ENCODE results near the gene LATS1. TPM values are rescaled to one million over a fixed set of nuclear protein-coding genes. Genes with fewer than 3 reads are reported as not detected.
A peak's percentile ranks its signal among the peaks of the same experiment; 100 is the strongest.

LATS1 gene
- total RNA-seq, 1 donor from 2014 or later, result 9.1 TPM

DNA sequence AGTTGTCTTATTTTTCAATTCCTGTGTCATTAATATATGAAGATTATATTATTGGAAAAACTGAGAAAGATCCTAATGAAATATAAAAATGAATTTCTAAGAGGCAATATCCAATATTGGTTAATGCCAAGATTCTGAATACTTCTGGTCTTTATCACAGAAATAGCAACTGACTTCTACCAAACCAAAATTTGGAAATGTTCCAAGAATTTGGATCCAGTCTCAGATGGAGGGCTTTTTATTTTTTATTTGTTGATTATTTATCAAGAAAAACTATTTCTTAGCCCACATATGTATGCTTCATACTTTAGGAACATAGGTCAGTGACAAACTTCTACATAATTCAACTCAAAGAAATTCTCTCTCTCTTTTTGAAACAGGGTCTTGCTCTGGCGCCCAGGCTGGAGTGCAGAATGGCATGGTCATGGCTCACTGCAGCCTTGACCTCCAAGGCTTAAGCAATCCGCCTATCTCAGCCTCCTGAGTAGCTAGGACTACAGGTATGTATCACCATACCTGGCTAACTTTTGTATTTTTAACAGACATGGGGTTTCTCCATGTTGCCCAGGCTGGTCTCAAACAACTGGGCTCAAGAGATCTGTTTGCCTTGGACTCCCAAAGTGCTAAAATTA lies 15.3 kb upstream of the LATS1 start:
- ATAC-seq (ENCODE audit: poor library complexity) (no peak), DNase-seq (no peak)
- intact Hi-C loops (cut with DNase I), result no loop called here

DNA sequence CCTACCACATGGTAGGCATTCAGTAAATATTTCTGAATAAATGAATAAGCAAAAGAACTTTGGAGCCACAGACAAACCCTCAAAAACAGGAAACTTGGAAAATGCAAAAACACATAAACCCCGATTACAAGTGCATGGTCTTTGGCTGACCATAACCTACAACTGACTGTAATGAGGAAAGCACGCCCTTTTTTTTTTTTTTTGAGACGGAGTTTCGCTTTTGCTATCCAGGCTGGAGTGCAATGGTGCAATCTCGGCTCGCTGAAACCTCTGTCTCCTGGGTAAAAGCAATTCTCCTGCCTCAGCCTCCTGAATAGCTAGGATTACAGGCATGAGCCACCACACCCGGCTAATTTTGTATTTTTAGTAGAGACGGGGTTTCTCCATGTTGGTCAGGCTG lies 11.9 kb upstream of the LATS1 start:
- DNase-seq (no peak), ATAC-seq (ENCODE audit: poor library complexity) (no peak)
- intact Hi-C loops (cut with DNase I), result loop anchor here (10.0 kb wide), 1 partner anchor 195 kb away; the partner anchor contains the start of gene RAET1G

DNA sequence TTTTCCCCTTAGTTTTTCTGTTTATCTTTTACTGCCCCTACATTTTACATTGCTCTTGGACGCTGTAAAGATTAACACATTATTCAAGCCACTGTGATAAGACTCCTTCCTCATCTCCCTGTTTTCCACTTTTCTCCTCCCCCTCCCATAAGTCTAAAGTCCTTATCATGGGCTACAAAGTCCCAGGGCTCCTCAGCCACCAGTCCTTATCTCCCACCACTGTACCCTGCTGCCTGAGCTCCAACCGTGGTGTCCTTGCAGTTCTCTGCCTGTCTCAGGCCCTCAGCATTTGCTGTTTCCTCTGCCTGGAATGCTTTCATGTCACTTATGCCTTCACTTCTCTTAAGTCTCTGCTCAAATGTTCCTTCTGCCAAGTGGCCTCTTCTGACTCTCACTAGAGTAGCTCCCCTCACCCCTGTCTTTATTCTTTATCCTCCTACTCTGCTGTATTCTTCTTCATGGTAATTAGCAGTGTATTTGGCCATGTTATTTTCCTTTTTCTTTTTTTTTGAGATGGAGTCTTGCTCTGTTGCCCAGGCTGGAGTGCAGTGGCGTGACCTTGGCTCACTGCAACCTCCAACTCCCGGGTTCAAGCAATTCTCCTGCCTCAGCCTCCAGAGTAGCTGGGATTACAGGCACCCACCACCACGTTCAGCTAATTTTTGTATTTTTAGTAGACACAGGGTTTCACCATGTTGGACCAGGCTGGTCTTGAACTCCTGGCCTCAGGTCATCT lies 10.8 kb upstream of the LATS1 start:
- DNase-seq, result no peak
- ATAC-seq (ENCODE audit: poor library complexity), result no peak
- intact Hi-C loops (cut with DNase I), result loop anchor here (10.0 kb wide), 1 partner anchor 196 kb away; the partner anchor contains the start of gene RAET1G

DNA sequence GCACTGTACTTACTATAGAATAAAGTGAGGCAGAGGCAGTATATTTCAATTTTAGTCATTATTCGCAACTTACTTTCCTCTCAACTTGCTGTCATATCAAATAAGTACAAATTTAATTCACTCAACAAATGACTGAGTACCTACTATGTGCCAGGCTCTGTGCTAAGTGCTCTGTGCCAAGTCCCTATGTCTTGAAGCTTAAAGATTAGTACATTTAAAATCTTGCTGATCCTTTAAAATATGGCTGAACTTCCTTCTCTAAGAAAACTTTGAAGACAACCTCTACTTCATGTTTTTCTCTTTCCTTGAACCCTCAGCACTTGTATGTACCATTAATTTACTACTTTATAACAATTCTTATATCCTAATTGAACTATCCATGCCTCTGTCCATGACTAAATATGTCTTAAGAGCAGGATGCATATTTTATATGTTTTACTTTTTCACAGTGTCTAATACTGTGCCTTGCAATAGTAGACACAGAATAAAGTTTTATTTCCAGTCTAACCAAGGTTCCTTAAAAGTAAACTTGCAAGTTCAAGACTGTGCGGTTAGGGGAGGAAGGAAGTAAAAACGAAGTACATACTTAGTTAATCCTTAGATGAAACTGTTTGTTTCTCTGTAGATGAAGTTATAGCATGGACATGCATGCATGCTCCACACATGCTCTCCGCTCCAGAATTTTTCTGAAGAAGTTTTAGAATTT lies 10.0 kb upstream of the LATS1 start:
- DNase-seq (no peak), ATAC-seq (ENCODE audit: poor library complexity) (peak; percentile 36)
- intact Hi-C loops (cut with DNase I), result loop anchor here (10.0 kb wide), 1 partner anchor 197 kb away; the partner anchor contains the start of gene RAET1G

DNA sequence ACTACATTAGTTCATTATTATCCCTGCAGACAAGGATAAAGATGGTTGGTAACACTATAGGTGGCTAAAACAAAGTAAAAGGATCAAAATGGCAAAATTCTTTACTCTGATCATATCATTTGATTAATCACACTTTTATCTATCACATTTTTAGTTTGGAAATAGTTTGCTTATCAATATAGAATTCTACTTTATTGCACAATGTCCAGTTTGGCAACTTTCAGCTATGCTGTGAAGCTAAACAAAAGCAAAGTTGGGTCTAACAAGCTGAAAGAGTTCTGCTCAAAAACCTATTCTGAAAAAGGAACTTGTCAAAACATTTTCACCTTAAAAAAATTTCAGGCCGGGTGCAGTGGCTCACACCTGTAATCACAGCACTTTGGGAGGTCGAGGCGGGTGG lies 7.9 kb upstream of the LATS1 start:
- intact Hi-C loops (cut with DNase I), result loop anchor here (10.0 kb wide), 1 partner anchor 199 kb away; the partner anchor contains the start of gene RAET1G

DNA sequence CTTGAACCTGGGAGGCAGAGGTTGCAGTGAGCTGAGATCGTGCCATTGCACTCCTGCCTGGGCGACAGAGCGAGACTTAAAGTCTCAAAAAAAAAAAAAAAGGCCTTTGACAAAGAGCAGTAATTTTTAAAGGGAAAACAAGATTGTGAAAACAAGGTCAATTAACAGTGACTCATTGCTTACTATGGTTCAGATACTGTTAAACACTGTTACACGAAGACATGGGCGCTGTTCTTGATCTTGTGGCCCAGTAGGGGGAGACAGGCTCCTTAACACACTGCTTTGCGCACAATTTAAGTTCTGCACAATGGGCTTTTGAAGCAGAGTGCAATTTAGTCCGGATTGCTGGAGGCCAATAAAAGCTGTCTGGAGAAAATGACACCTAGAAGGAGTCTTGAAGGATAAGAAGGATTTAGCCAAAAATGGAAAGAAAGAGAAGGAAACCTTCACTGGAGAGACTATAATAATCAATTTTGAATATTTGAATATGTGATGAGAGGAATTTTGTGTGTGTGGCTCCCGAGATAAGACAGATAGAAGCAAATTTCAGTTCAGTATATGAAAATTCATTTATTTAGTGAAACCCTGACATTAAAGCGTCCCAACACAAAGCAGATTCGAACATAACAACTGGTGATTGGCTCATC lies 6.0 kb upstream of the LATS1 start:
- ATAC-seq (ENCODE audit: poor library complexity), result peak; percentile 86
- intact Hi-C loops (cut with DNase I), result loop anchor here (10.0 kb wide), 1 partner anchor 201 kb away; the partner anchor contains the start of gene RAET1G
- no peak for DNase-seq

More for the DNA sequence above, 7.9 kb upstream of the LATS1 start:
- DNase-seq (no peak), ATAC-seq (ENCODE audit: poor library complexity) (no peak)

DNA sequence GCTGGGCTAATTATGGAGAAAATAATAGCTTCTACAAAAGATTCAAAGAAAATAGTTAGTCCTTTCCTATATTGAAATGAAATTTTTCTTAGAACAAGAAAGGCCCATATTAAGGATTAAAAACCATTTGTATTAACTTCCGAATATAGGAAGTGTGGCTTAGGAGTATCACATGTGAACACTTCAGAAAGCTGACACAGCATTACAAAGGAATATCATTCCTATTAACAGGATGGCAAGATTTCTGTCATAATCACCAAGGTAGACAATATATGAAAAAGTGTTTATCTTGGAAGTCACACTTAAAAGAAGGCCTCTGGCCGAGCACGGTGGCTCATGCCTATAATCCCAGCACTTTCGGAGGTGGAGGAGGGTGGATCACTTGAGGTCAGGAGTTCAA lies 5.4 kb upstream of the LATS1 start:
- intact Hi-C loops (cut with DNase I), result loop anchor here (10.0 kb wide), 1 partner anchor 202 kb away; the partner anchor contains the start of gene RAET1G
- DNase-seq (no peak), ATAC-seq (ENCODE audit: poor library complexity) (no peak)

DNA sequence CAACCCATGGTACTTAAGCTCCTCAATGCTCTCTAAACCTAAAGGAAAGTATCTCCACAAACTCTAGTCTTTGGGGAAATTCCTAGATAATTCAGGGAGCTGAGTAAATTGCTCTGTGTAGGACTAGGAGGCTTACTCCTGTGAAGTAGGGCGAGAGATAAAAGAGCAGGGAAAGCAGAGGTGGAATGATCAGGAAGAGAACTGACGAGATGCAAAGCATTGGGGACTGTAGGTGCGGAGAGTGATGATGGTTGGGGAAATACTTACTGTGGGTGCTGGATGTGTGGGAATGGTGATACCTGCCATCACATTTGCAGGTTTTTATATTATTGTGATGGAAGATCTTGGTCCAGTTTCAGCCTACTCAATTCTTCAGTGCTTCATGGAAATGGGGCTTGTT lies 1.6 kb upstream of the LATS1 start:
- intact Hi-C loops (cut with DNase I), result no loop called here

DNA sequence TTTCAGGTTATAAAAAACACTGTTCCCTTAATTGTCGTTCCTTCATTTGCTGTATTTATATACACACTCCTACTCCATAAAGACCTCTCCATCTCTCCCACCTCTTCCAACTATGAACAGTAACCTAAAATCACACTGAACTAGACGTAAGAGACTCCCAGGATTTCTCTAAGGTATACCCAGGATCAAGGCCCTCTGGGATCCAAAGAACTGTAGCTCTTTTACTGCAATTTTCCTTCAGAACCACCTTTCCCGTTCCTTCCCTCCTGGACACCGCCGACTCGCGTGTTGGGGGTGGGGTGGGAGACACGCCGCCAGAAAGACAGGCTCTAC lies 680 bp downstream of the LATS1 start:
- DNase-seq (no peak), ATAC-seq (ENCODE audit: poor library complexity) (no peak)
- intact Hi-C loops (cut with DNase I), result no loop called here

More for the DNA sequence above, 1.6 kb upstream of the LATS1 start:
- DNase-seq, result no peak
- no peak for ATAC-seq (ENCODE audit: poor library complexity)

DNA sequence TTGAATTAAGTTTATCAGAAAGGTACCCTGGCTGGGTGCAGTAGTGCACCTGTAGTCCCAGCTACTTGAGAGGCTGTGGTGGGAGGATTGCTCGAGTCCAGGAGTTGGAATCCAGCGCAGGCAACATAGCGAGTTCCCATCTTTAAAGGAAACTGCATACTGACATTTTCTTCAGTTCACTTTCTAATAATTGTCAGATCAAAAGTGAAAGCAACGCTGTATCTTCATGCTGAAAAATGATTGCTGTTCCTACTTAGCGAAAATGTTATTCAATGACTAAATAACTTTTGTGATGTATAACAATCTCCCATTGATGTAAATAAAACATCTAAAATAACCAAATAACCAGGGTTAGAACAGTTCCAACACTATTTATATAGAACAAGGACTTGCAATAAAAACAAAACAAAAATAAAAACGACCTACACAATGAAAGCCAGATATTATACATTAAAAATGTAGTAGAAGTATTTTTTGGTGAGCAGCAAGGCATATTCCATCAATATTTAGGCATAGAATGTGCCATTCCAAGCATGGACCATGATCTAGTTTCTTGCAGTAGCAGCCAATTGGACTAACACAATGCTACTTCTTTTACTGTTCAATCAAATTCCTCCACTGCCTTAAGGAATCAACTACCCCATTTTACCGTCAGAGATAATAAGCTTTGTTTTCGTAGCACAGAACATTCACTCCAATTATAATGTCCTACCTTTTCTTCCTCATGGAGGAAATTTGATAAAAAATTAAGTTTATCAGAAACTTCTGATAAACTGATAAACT lies 1.5 kb downstream of the LATS1 start:
- DNase-seq (no peak), ATAC-seq (ENCODE audit: poor library complexity) (no peak)
- intact Hi-C loops (cut with DNase I), result no loop called here

DNA sequence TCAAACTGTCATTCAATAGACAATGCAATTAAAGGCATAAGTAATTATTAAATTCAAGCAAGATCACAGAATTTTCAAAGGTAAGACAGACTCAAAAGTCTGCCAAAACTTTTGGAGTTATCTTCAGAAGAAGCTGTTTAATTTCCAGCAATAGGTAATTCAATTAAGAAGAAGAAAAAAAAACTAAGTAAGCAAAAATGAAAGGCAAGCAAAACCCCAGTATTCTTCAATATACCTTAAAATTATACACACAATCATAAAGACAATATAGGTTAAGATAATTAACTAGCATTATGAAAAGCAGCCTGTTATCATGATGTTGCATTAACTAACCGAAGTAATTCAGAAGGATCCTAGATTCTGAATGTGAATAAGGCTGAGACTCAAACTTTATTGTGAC lies 3.5 kb downstream of the LATS1 start:
- ATAC-seq (ENCODE audit: poor library complexity) (no peak), DNase-seq (no peak)
- intact Hi-C loops (cut with DNase I), result no loop called here

DNA sequence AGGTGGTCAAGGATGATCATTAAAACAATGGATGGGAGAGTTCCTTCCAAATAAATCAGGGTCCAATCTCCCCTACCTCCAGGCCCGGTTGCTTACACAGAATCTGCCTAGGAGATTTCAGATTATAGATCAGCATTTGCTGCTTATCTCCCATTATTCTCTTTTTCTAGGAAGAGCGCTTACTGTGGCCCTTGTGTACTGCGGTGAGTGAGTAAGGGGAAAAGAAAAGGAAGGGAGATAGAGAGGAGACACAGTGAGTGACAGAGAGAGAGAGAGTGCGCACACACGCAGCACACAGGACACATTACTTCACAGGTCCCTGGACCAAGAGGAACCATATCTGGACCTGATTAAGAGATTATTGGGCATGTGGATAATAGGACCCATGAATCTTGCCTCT lies 6.2 kb downstream of the LATS1 start:
- ATAC-seq (ENCODE audit: poor library complexity) (no peak), DNase-seq (no peak)
- intact Hi-C loops (cut with DNase I), result no loop called here

DNA sequence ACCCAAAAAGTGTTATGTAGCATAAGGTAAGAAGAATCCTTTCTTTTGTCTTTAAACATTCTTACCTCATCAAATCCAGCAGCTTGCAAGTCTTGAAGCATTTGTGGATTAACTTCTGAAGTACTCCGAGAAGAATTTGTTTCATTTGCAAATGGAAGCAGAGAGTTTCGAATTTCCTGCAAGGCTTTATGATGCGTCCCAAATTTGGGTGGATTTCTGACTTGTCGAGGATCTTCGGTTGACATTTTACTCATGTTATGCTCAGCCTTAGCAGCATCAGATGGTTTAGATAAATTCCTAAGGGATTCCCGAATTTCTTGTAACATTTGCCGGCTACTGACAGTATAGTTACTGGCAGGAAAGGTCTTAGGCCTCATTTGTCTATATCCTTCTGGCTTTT lies 16.2 kb downstream of the LATS1 start:
- no peak for ATAC-seq (ENCODE audit: poor library complexity)
- no peak for DNase-seq
- intact Hi-C loops (cut with DNase I), result no loop called here

DNA sequence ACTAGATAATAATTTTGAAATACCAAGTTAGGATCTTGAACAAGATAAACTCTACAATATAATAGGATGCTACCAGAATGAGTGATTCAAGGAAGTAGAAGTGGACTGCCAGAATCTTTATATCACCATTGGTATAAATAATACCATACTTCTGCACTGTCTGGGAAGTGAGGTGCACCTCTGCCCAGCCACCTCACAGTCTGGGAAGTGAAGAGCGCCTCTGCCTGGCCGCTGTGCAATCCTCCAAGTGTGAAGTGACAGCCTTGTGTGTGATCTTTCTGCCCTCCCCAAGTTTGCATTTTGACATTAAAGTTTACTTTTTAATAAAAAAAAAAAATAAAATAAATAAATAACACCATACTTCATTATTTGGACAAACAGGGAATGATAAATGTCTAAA lies 18.8 kb downstream of the LATS1 start:
- ATAC-seq (ENCODE audit: poor library complexity) (no peak), DNase-seq (no peak)
- intact Hi-C loops (cut with DNase I), result no loop called here

DNA sequence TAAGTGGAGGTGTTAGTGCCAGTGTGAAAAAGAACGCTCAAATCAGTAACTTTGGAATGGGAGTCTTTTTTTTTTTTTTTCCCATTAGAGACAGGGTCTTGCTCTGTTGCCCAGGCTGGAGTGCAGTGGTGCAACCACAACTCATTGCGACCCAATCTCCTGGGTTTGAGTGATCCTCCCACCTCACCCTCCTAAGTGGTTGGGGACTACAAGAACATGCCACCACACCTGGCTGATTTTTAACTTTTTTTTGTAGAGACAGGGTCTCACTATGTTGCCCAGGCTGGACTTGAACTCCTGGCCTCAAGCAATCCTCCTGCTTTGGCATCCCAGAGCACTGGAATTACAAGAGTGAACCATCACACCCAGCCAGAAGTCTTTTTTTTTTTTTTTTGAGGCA lies 19.7 kb downstream of the LATS1 start:
- intact Hi-C loops (cut with DNase I), result no loop called here
- ATAC-seq (ENCODE audit: poor library complexity), result no peak
- no peak for DNase-seq

DNA sequence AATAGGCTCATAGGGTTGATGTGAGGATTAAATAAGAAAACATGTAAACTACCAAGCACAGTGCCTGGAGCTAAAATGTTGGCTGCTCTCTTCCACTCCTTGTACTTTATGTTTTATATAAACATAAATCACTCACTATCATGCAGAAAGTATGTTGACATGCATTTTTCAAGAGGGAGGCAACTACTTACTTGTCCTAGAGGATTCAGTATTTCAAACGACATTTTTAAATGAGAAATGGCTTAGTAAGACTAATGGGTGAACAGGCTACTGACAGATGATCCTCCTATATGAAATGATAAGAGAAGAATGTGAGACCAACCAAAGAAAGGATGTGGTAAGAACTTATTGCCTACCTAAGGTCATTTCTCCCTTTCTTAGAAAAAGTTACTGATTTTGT lies 21.0 kb downstream of the LATS1 start:
- ATAC-seq (ENCODE audit: poor library complexity), result no peak

DNA sequence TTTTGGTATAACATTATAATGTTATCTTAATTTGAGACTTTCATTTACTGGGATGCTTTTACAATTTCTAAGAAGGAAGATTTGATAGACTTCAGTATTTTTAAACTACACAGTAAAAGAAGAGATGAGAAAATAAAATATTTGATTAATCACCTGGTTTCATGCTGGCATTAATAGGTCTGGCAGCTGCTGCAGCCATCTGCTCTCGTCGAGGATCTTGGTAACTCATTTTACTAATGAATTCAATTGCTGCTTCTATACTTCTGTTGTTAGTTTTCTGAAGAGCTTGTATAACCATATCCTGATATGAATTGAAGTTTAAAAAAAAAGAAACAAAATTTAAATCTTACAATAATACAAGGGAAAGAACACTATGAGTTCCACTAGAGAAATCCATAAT lies 23.0 kb downstream of the LATS1 start:
- no peak for DNase-seq
- ATAC-seq (ENCODE audit: poor library complexity), result no peak
- intact Hi-C loops (cut with DNase I), result no loop called here

More for the DNA sequence above, 21.0 kb downstream of the LATS1 start:
- intact Hi-C loops (cut with DNase I), result no loop called here
- DNase-seq, result no peak

DNA sequence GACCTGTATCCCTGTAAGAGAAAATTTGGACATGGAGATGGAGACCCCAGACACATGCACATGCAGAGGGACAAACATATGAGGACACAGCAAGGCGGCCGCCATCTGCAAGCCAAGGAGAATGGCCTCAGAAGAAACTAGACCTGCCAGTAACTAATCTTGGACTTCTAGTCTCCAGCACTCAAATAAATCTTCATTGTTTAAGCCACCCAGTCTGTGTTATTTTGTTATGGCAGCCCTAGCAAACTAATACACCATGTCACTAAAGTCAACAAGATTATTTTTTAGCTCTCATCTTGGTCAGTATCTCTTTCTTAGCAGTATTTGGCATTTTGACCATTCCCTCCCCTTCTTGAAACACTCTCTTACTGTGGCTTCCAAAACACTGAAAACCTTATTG lies 26.7 kb downstream of the LATS1 start:
- no peak for DNase-seq
- intact Hi-C loops (cut with DNase I), result no loop called here
- no peak for ATAC-seq (ENCODE audit: poor library complexity)
